Karpas-422 (cell line): ENCODE measurements around the gene PIK3IP1. TPM values are rescaled to one million over a fixed set of nuclear protein-coding genes. Genes with fewer than 3 reads are reported as not detected.
"Not testable (repeated sequence)": the region's sequence is repeated elsewhere in the genome, so short reads cannot be mapped to it uniquely, and the experiment has no call there.

Experiments
- DNase-seq: peaks from one replicate; pipeline ENCODE4 v3.0.0-alpha.2; 2015
- H2AFZ ChIP-seq: fragments of 200-600 bp; sonication (generic); 2 replicates; pipeline ENCODE4 v1.6.1; 2014; ENCODE audit warnings: antibody characterized with exemption, low read length, mixed read lengths
- H3K27ac ChIP-seq: fragments of 200-600 bp; sonication (generic); 2 replicates; pipeline ENCODE4 v1.5.1; 2014; ENCODE audit warnings: mild to moderate bottlenecking, low read length, moderate library complexity
- H3K27me3 ChIP-seq: fragments of 200-600 bp; sonication (generic); 2 replicates; pipeline ENCODE4 v1.6.1; 2014; ENCODE audit warnings: low read length, mixed read lengths
- H3K36me3 ChIP-seq: fragments of 200-600 bp; sonication (generic); 2 replicates; pipeline ENCODE4 v1.6.1; 2014; ENCODE audit warnings: low read length, mixed read lengths; ENCODE audit not compliant: insufficient read depth
- H3K4me1 ChIP-seq: fragments of 200-600 bp; sonication (generic); 2 replicates; pipeline ENCODE4 v1.6.1; 2014; ENCODE audit warnings: mild to moderate bottlenecking, low read length, mixed read lengths
- H3K4me2 ChIP-seq: fragments of 200-600 bp; sonication (generic); 2 replicates; pipeline ENCODE4 v1.6.1; 2014; ENCODE audit warnings: low read length, low read depth, mild to moderate bottlenecking; ENCODE audit not compliant: poor library complexity, severe bottlenecking
- H3K4me3 ChIP-seq: fragments of 200-600 bp; sonication (generic); 2 replicates; pipeline ENCODE4 v1.5.1; 2014; ENCODE audit warnings: mild to moderate bottlenecking, antibody characterized with exemption, low read length, mixed read lengths
- H3K79me2 ChIP-seq: fragments of 200-600 bp; sonication (generic); 2 replicates; pipeline ENCODE4 v1.6.1; 2014; ENCODE audit warnings: mild to moderate bottlenecking, low read length, mixed read lengths
- H3K9ac ChIP-seq: fragments of 200-600 bp; sonication (generic); 2 replicates; pipeline ENCODE4 v1.6.0; 2014; ENCODE audit warnings: low read length
- H3K9me2 ChIP-seq: fragments of 200-600 bp; sonication (generic), shearing (Covaris generic); replicated peaks from 2 replicates; pipeline ENCODE4 v1.6.0; 2014; ENCODE audit warnings: mild to moderate bottlenecking, low read length, moderate library complexity; ENCODE audit not compliant: insufficient read depth
- H3K9me3 ChIP-seq: fragments of 300-700, 200-600 bp; sonication (generic); 2 replicates; pipeline ENCODE4 v1.6.1; 2014; ENCODE audit warnings: low read length, mixed read lengths
- H4K20me1 ChIP-seq: fragments of 200-600 bp; sonication (generic); 2 replicates; pipeline ENCODE4 v1.6.1; 2014; ENCODE audit warnings: mild to moderate bottlenecking, antibody characterized with exemption, low read length, low read depth; ENCODE audit not compliant: insufficient read depth
- small RNA-seq: library from RNA; depleted of rRNA; stranded (forward); fragments of <200 nt; gene quantifications from one replicate; pipeline ENCODE3, GENCODE V24; 2014
- total RNA-seq: library from RNA; depleted of rRNA; stranded (reverse); fragments of >200 nt; shearing (Covaris generic); gene quantifications from 2 replicates; pipeline ENCODE4 v1.2.3, GENCODE V29; 2014; ENCODE audit warnings: low replicate concordance; rRNA removed

Gene PIK3IP1
- total RNA-seq, 1 experiment from 2014 or later: 17.9 TPM

DNA sequence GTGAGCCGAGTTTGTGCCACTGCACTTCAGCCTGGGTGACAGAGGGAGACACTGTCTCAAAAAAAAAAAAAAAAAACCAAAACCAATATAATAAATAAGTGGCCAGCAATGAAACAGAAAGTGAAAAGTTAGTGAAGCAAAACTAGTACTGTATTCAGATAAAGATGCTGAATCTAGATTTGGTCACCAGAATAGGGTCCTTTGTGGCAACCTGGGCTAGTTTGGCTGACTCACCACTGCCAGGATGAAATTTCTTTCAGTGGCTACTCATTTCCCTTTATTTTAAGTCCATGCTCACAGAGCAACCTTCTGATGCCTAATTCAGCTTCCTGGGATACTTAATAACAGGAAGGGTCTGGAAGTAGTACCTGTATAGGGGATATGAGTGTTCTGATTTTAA, 54.2 kb downstream of the PIK3IP1 start:
- H3K4me3 ChIP-seq: no peak overlapping the region
- no peak overlapping the region for H2AFZ ChIP-seq
- peaks cover 11% of the 10 kb centered on the region for H3K4me1 ChIP-seq
- H3K4me2 ChIP-seq: no peak overlapping the region
- H3K9me3 ChIP-seq: no peaks in the 10 kb centered on the region
- H3K79me2 ChIP-seq: peaks cover 76% of the 10 kb centered on the region
- H4K20me1 ChIP-seq: no peaks in the 10 kb centered on the region
- H3K9me2 ChIP-seq: no peaks in the 10 kb centered on the region
- no peak for DNase-seq
- H3K27me3 ChIP-seq: no peaks in the 10 kb centered on the region
- H3K27ac ChIP-seq: no peak overlapping the region
- H3K9ac ChIP-seq: no peak overlapping the region
- peaks cover 2% of the 10 kb centered on the region; the same call in 1 of the 2 replicates for H3K36me3 ChIP-seq

DNA sequence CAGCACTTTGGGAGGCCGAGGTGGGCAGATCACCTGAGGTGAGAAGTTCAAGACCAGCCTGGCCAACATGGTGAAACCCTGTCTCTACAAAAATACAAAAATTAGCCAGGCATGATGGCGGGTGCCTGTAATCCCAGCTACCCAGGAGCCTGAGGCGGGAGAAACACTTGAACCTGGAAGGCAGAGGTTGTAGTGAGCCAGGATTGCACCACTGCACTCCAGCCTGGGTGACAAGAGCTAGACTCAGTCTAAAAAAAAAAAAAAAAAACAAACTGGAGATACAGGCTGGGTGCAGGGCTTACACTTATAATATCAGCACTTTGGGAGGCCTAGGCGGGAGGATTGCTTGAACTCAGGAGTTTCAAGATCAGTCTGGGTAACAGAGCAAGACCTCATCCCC, 56.2 kb downstream of the PIK3IP1 start:
- not testable (repeated sequence) for H3K27me3 ChIP-seq, H3K9me3 ChIP-seq, H3K4me1 ChIP-seq, H3K9me2 ChIP-seq, H3K27ac ChIP-seq, DNase-seq, H3K9ac ChIP-seq, H3K4me2 ChIP-seq, H3K4me3 ChIP-seq, H4K20me1 ChIP-seq, H2AFZ ChIP-seq, H3K36me3 ChIP-seq
- peaks cover 76% of the 10 kb centered on the region for H3K79me2 ChIP-seq

GRCh38 chr22:31235081-31235480, 57.2 kb downstream of the PIK3IP1 start:
- DNase-seq: no peak
- Histone ChIP-seq H3K27me3 (no peaks in the 10 kb centered on the region), H3K36me3 (peaks cover 4% of the 10 kb centered on the region; the same call in 1 of the 2 replicates), H3K9ac (no peak overlapping the region), H2AFZ (no peak overlapping the region), H3K9me3 (no peaks in the 10 kb centered on the region), H3K27ac (no peak overlapping the region), H3K4me1 (peaks cover 10% of the 10 kb centered on the region), H3K4me3 (no peak overlapping the region), H4K20me1 (no peaks in the 10 kb centered on the region), H3K9me2 (no peaks in the 10 kb centered on the region), H3K4me2 (no peak overlapping the region), H3K79me2 (peaks cover 78% of the 10 kb centered on the region)

DNA sequence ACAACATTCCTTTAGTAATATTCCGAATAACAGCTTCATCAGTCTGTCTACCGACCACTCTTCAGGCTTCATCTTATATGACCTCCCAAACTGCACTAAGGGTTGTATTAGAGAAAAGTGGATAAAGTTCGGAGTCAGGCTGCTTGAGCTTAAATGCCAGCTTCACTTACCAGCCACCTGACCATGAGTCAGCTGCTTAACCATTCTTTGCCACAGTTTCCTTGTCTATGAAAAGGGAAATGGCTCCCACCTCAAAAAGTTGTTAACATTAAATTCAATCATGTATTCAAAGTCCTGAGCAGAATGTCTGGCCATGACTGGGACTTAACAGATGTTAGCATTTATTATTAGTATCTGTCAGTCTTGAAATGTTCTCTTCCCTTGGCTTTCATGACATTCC, 59.3 kb downstream of the PIK3IP1 start:
- no peak overlapping the region for H3K4me2 ChIP-seq
- no peak for DNase-seq
- peaks cover 74% of the 10 kb centered on the region for H3K79me2 ChIP-seq
- H4K20me1 ChIP-seq: no peaks in the 10 kb centered on the region
- peaks cover 4% of the 10 kb centered on the region; the same call in 1 of the 2 replicates for H3K36me3 ChIP-seq
- H3K9me3 ChIP-seq: no peaks in the 10 kb centered on the region
- H3K9ac ChIP-seq: no peak overlapping the region
- H3K9me2 ChIP-seq: no peaks in the 10 kb centered on the region
- H3K27ac ChIP-seq: no peak overlapping the region
- H3K4me3 ChIP-seq: no peak overlapping the region
- H3K27me3 ChIP-seq: no peaks in the 10 kb centered on the region
- H2AFZ ChIP-seq: no peak overlapping the region
- peaks cover 29% of the 10 kb centered on the region for H3K4me1 ChIP-seq

Small RNA genes lying within 50 kb of the gene (small RNA-seq; reads per million reads assigned to genes)
- gene RNA5SP496: not detected

Other genes with a start within 250 kb of the PIK3IP1 start
- 23.5 and 27.9 TPM in 2 replicates for gene SMTN, start 211.2 kb downstream of the PIK3IP1 start, total RNA-seq
- gene SELENOM, start 184.9 kb downstream of the PIK3IP1 start, total RNA-seq: 11.1 and 18.5 TPM in 2 replicates
- 14.4 and 18.3 TPM in 2 replicates for gene INPP5J, start 169.5 kb downstream of the PIK3IP1 start, total RNA-seq
- gene PLA2G3, start 152.0 kb downstream of the PIK3IP1 start, total RNA-seq: not detected in 2 replicates
- 41.1 and 44.8 TPM in 2 replicates for gene RNF185, start 132.3 kb downstream of the PIK3IP1 start, total RNA-seq
- 35.0 and 35.3 TPM in 2 replicates for gene LIMK2, start 80.2 kb downstream of the PIK3IP1 start, total RNA-seq
- 65.4 and 87.4 TPM in 2 replicates for gene PATZ1, start 53.9 kb upstream of the PIK3IP1 start, total RNA-seq
- gene DRG1, start 107.1 kb upstream of the PIK3IP1 start, total RNA-seq: 48.7 and 55.2 TPM in 2 replicates
- 25.4 and 36.1 TPM in 2 replicates for gene EIF4ENIF1, start 197.4 kb upstream of the PIK3IP1 start, total RNA-seq
- gene SFI1, start 204.0 kb upstream of the PIK3IP1 start, total RNA-seq: 43.2 and 59.5 TPM in 2 replicates